GM18517 (cell line): ENCODE measurements around the gene PRPH2.
A peak's percentile ranks its signal among the peaks of the same experiment; 100 is the strongest.

Experiments used
- ATAC-seq: cut with Tn5 transposase; IDR thresholded peaks from one replicate; pipeline ENCODE4 v1.9.1; 2021; ENCODE audit warnings: mild to moderate bottlenecking, moderate library complexity; ENCODE audit not compliant: unreplicated experiment

PRPH2 gene, protein sequence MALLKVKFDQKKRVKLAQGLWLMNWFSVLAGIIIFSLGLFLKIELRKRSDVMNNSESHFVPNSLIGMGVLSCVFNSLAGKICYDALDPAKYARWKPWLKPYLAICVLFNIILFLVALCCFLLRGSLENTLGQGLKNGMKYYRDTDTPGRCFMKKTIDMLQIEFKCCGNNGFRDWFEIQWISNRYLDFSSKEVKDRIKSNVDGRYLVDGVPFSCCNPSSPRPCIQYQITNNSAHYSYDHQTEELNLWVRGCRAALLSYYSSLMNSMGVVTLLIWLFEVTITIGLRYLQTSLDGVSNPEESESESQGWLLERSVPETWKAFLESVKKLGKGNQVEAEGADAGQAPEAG

DNA sequence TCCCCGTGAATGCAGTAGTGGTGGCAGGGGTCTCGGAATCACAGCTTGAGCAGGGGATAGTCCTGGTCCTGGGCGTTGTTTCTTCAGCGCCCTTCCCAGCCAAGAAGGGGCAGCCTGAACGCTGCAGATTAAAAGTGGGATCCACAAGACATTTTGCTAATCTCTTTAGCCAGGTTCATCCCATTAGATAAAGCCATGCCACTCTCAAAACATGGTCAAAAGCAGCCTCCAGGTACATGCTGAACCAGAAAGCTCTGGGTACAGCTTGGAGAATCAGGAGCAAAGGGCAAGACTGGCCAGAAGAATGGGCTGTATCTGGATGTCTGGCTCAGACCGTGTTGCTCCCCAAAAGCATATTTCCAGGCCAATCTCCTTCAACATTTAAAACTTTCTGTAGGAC is at the start of gene PRPH2:
TSS of gene PRPH2 (minus strand) at position 101 of the 400 bp plus-strand sequence. CDS start 263 bp downstream, outside the sequence.
- ATAC-seq = no peak

DNA sequence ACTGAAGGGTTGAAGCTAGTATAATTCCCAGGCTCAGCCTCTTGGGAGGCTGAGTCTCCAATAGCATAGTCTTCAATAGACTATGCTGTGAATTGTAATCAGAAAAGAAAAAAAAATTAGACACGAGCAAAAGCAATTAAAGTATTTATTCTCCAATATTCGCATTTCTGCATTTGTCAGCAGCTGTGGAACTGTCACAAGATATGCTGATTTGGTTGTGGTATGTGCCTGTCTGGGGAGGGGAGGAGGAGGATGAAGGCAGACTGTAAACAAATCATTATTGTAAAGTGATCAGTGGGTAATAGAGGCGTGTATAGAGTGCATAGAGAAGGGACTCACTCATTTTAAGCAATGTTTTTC is 49.3 kb upstream of the PRPH2 start:
- no peak for ATAC-seq

DNA sequence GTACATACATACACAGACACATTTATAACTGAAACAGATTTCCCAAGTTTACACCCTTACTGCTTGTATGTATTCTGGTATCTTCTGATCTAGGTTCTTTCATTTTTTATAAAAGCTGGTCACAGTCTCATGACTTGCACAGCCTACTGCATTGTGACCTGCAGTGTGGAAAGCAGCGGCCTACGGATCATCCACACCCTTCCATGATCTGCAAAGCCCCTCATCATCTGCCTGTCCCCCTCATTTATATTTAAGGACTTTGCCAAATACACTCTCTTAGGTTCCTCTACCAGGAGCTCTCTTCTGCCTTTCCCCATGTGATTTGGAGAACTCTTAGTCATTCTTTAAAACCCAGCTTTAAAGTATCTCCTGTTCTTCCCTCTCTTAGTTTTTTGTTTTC is 47.4 kb upstream of the PRPH2 start:
- no peak for ATAC-seq

DNA sequence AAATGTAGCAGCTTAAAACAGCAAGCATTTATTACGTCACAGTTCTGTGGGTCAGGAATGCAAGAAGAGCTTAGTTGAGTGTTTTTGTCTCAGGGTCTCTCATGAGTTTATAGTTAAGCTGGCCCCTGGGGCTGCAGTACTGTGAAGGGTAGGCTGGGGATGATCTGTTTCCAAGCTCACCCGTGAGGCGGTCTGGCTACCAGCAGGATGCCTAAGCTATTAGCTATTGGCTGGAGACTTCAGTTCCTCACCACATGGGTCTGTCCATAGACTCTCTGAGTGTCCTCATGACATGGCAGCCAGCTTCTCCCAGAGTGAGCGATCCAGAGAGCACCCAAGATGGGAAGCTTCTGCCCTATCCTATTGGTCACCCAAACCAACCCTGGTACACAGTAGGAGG is 46.7 kb upstream of the PRPH2 start:
- no peak for ATAC-seq

DNA sequence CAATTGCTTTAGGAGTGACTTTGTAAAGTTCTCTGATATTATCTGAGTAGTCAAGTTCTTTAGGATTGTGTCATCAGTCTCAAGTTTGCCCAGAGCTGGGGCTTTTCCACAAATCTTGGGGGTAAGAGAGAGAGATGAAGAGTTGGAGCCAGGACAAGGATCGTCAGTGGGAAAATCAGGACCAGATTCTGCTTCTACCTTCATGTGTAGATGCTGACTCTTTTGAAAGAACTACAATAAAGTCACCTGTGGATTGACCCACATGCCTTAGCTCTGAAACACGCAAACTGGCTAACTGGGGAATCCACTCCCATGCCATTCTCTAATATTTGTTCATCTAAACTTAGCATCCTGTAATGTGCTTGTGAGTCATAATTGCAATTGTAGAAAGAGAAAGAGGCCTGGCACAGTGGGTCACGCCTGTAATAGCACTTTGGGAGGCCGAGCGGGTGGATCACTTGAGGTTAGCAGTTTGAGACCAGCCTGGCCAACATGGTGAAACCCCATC is 43.8 kb upstream of the PRPH2 start:
- no peak for ATAC-seq

DNA sequence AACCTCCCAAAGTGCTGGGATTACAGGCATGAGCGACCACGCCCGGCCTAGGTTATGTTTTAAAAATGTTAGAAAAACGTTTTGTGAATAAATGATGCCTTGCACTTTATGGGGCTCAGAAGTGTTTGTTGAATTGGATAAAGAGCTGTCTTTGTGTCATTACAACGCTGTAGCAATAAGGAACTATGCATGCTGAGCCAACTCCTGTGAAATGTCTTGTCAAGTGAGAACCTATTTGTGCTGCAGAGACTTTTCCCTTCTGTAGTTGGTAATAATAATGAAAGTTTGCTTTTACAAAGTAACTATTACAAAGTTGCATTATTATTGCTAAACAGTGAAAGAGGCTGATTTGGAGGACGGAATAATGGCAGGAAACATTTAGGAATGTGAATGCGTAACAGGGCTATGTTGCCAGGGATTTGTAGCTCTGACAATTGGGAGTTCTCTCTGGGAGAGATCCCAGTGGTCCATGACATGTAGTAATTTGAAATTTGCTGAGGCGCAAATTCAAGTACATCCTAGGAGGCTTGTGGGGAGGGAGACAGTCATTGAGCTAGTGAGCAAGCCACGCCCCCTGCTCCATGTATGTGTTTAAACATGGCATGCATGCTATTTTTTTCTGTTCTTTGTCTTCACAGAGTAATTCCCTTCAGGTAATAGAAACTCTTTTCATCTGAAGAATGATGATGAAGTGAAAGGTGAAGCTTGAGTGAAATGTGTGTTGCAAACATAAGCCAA is 42.7 kb upstream of the PRPH2 start:
- no peak for ATAC-seq

DNA sequence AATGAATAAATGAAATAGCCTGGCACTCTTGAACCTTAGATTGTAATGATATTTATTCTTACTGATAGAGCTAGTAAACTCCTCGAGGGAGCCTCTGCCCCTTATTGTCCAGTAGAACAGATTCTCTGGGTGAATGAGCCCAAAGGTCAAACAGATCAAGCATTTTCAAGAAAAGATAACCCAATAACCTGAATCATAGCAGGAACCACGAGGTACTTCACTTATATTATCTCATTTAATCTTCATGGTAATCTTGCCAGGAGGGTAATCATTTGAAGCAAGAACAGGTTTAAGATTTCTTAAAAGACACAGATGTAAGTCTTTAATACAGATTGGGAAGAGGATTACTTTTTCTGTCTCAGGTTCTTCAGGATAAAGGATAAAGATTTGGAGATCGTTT is 40.6 kb upstream of the PRPH2 start:
- ATAC-seq = no peak

DNA sequence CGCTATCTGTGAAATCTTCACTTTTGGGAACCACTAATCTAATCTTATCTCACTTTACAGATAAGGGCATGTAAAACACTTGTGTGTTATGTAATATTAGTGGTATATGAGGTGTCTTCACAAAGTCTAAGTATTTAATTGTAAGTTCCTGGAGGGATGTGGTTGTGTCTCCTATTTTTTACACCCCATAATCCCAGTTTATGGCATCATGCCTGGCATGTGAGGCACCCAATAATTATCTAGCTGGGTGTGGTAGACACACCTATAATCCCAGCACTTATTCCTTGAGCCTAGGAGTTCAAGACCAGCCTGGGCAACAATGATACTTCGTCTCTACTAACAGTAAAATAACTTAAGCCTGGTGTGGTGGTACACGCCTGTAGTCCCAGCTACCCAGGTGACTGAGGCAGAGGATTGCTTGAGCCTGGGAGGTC is 40.0 kb upstream of the PRPH2 start:
- no peak for ATAC-seq

DNA sequence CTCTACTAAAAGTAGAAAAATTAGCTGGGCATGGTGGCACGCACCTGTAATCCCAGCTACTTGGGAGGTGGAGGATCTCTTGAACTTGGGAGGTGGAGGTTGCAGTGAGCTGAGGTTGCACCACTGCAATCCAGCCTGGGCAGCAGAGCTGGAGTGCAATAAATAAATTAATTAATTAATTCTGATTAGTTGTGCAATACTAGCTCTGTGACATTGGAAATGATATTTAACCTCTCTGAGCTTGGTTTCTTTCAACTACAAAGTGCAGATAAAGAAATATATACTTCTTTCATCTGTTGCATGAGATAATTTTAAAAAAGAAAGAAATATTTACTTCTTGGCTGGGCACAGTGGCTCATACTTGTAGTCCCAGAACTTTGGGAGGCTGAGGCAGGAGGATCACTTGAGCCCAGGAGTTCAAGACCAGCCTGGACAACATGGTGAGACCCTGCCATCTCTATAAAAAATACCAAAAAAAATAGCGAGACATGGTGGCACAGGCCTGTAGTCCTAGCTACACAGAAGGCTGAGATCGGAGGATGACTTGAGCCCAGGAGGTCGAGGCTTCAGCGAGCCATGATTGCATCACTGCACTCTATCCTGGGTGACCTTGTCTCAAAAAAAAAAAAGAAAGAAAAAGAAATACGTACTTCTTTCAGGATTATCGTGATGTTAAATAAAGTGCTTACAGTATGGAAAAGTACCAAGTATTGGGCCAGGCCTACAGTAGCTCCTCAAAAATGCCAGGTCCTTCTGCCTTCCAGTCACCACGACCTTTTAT is 39.1 kb upstream of the PRPH2 start:
- no peak for ATAC-seq

DNA sequence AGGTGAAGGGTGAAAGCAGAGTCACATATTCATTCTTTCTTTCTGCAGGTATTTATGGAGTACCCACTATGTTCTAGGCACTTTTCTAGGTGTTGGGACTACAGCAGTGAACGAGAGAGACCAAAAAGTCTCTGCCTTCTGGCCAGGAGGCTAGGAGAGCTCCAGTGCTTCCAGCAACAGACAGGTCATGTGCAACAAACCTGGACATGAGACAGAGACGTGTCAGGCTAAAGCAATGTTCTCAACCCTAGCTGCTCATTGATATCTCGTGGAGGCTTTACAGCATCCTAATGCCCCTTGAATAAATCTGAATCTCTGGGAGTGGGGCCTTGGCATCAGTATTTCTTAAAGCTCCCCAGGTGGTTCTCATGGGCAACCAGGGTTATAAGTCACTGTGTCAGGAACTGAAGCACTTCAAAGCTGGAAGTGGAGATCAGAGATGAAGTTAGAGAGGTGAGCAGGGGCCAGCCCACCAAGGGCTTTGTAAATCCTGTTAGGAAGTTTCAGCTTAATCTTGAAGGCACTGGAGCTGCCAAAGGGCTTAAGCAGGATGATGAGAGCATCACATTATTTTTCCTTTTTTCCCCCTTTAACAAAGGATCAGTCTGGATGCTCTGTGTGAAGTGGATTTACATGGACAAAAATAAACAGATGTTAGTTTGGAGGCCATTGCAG is 36.5 kb upstream of the PRPH2 start:
- no peak for ATAC-seq

DNA sequence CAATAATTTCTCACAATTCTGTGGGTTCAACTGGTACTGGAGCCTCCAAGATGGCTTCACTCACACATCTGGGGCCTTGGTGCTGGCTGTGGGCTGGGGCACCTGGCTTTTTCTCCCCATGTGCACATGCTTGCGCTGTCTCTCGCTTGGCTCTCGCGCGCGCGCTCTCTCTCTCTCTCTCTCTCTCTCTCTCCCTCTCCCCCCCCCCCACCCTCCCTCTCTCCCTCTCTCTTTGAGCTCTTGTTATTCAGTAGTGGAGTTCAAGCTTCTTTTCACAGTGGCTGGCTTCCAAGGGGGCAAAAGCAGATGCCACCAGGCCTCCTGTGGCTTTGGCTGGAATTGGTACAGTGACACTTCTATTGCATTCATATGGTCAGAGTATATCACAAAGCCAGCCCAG is 34.3 kb upstream of the PRPH2 start:
- no peak for ATAC-seq

DNA sequence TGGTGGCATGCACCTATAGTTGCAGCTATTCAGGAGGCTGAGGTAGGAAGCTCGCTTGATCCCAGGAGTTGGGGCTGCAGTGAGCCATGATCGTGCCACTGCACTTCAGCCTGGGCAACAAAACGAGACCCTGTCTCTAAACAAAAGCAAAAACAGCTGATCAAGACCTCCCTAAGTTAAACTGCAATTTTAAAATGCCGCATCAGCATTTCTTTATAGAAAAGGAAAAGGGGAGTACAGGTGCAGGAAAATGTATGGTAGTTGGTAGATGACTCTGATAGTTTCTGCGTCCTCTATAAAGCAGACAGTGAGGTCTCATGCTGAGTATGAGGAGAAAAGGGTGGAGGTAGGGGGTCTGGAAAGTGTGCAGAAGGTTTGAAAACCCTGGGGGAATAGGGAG is 32.4 kb upstream of the PRPH2 start:
- no peak for ATAC-seq

DNA sequence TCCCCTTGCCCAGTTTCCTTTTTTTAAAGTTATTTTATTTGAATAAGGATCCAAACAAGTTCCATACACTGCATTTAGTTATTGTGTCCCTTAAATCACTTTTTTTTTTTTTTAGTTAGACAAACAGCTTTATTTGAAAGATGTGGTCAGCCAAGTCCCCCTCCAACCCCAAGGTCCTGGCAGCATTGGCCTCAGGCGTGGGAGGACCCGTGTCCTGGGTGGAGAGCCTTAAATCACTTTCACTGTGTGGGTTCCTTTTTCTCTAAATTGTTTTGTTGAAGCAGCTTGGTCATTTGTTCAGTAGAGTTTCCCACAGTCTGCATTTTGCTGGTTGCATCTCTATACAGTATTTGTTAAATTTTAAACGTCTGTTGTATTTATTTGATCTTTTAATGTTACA is 28.7 kb upstream of the PRPH2 start:
- ATAC-seq = no peak

DNA sequence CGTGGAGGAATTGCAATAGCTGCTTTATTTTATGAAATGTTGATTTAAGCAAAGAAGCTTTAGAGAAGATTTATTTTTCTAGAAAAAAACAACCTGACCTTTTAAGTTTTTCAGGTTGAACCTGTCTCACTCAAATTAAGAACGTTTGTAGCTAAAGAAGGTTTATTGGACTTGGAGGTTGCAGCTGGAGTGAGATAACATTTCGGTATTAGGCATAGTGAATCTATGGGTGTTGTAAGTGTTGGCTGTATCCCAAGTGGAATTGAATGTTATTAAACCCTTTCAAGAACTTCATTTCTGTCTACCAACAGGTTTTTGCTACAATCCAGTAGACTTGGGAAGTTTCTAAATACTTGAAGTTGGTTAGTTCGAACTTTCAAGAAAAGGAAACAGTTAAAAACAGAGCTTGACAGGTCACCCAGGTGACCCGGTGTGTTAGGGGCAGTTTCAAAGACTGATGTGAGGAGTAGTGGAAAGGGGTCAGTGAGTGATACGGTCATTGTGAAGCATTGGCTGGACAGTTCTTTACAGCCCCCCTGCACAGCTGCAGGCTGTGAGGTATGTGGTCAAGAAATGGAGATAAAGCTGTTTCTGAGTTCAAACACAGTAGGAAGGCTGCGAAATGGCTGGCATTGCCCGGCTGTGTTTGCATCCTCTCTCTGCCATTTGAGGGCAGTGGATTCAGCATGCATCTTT is 26.0 kb upstream of the PRPH2 start:
- ATAC-seq = no peak

DNA sequence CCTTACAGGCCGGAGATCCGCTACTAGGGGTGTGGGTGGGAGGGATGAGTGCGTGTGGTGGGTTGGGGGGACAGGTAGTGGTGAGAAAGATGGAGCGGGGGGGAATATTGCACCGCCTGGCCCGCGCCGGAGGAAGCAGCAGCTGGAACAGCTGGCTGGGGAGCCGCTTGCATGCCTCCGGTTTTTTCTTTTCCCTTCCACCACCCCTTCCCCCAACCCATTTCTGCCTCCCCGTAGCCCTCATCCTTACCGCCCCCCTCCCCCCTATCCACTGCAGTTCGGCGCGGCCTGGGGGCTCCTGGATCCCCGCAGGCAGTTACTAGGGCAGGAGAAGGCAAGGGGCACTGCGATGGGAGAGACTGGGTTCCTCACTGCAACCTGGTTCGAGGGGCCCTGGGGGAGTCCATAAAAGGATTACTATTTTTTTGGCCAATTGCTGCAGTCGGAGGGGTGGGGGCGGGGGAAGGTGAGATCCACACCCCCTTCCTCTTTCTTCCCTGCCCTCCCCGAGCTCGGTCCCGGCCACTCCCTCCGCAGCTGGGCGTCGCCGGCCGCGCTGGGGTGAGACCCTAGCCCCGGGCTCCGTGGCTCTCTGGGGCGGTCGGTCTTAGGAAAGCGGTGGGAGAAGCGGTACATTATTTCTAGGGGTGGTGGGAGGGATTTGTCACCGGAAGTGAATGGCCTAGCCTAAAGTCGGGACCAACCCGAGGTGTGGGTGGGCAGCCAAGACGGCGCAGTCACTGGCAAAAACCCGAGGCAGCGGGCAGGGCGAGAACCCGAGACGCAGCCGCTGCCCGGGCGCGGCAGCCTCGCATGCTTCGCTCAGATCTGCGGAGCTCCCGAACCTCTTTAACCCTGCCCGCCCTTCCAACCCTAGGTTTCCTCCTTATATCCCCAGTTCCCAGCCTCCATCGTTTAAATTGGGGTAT is 24.3 kb upstream of the PRPH2 start:
- ATAC-seq = peak; percentile 51

DNA sequence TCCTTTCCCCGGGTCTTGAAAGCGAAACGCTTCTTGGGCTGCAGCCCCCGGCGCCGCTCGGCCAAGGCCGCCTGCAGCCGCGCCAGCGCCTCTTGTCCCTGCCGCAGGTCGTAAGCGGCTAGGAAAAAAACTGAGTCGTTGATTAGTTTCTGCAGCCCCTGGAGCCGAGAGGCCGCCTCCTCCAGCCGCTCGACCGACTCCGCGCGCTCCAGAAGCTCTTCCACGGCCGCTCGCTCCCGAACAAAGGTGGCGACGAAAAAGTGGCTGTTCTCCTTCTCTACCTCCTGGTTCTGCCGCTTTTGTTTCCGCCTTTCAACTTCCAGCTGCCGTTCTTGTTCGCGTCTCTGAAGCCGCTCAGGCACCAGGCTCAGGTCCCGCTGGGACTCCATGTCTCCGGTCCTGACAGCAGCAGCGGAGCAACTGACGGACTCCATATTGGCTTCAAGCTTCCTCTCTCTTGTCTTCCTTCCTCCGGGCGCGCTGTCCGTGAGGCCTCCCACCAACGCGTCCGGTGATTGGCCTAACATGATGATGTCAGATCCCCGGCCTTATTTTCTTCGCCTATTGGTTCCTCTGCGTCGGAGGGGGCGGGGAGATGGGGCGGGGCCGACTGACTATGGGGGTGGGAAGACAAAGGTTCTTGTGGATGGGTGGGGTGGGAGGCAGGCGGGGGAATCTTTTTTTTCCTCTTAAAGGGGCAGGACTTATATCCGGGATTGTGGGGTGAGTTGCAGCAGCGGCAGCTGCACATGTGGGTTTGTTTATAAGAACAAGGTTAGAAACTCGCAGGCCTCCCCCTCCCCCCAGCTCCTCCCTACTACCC is 23.5 kb upstream of the PRPH2 start, which contains the start of gene TBCC:
TSS of gene TBCC (minus strand) at position 464 of the 823 bp plus-strand sequence. CDS start at position 434, 30 bp downstream.
- ATAC-seq = peak; percentile 66

DNA sequence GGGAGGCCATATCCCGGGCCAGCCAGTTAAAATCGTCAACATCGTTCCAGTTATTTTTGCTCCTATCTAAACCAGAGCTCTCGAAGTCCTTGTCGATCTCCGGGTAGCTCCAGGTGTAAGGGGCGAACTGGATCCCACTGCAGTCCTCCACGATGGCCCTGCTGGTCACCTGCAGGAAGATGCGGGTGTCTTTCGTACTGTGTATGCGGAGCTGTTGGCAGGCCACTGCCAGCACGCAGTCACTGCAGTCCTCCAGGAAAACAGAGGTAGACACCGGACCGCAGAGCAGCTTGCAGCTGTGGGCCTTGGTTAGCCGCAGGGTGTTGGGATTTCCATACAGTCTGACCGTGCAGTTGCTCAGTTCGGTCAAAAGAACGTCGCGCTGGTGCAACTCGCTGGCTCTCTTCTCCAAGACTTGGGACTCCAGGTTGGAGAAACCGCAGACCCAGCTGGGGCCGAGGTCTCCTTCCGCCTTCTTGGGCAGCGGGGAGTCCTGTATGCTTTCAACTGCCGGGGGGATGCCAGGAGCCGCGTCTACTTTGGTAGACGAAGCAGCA is 22.8 kb upstream of the PRPH2 start:
- ATAC-seq = no peak

DNA sequence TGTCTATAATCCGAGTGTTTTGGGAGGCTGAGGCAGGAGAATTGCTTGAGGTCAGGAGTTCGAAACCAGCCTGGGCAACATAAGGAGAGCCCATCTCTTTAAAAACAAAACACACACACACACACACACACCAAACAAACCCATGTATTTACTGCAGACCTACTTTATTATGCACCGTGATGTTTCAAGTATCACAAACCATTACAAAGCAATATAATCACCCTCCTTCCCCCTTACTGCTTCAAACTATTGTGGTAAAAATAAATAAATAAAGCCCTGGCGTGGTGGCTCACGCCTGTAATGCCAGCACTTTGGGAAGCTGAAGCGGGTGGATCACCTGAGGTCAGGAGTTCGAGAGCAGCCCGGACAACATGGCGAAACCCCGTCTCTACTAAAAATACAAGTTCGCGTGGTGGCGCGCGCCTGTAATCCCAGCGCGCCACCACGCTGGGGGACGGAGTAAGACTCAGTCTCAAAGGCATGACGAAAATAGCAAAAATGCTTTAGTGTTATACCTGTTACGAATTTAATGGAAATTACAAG is 22.0 kb upstream of the PRPH2 start:
- ATAC-seq = no peak
